Activated B cell treated with CpG ODN at 0.5 μM for 24 hours (primary cell): ENCODE results near the gene COL1A2. TPM values are rescaled to one million over a fixed set of nuclear protein-coding genes. Genes with fewer than 3 reads are reported as not detected.

Experiments
- ATAC-seq: fragments of 200-7000 bp; cut with Tn5 transposase; one replicate; pipeline ENCODE4 v1.10.0; 2021; ENCODE audit warnings: low read depth, mild to moderate bottlenecking, moderate library complexity
- CTCF ChIA-PET: fragments of 350-600 bp; sonication (Branson Sonifier 250); formaldehyde crosslinking; loops from one replicate; lab custom pipeline; 2021; ENCODE audit warnings: antibody characterized with exemption; lab: Charles Lee
- POLR2A ChIA-PET: fragments of 350-600 bp; sonication (Branson Sonifier 250); formaldehyde crosslinking; loops from one replicate; lab custom pipeline; 2021; ENCODE audit warnings: antibody characterized with exemption; lab: Charles Lee
- DNase-seq: peaks from one replicate; pipeline ENCODE4 v3.0.0; 2022
- H3K27ac Mint-ChIP-seq: one replicate; pipeline ENCODE4 v1.8.0; 2020; ENCODE audit warnings: mixed read lengths
- H3K27me3 Mint-ChIP-seq: one replicate; pipeline ENCODE4 v1.8.0; 2021; ENCODE audit warnings: mixed read lengths
- H3K36me3 Mint-ChIP-seq: one replicate; pipeline ENCODE4 v1.8.0; 2021; ENCODE audit warnings: low read depth, mixed read lengths
- H3K4me1 Mint-ChIP-seq: one replicate; pipeline ENCODE4 v1.8.0; 2021; ENCODE audit warnings: mixed read lengths
- H3K4me3 Mint-ChIP-seq: one replicate; pipeline ENCODE4 v1.8.0; 2020; ENCODE audit warnings: mild to moderate bottlenecking, mixed read lengths
- H3K9me3 Mint-ChIP-seq: one replicate; pipeline ENCODE4 v1.8.0; 2020; ENCODE audit warnings: mixed read lengths
- intact Hi-C: fragments of 100-400 bp; cut with micrococcal nuclease; formaldehyde crosslinking; loops from one replicate; pipeline ENCODE4 v1.15.1; 2024
- total RNA-seq: library from RNA; stranded (reverse); gene quantifications from 2 replicates; pipeline ENCODE4 v1.2.3, GENCODE V29; 2022
- TF ChIP-seq, protein P1 (sequence below): fragments of 200-600 bp; IDR thresholded peaks from one replicate; pipeline ENCODE4 v1.8.0; 2022; ENCODE audit warnings: antibody characterized with exemption, mild to moderate bottlenecking

The COL1A2 gene
- total RNA-seq, 1 donor from 2014 or later, result not detected

DNA sequence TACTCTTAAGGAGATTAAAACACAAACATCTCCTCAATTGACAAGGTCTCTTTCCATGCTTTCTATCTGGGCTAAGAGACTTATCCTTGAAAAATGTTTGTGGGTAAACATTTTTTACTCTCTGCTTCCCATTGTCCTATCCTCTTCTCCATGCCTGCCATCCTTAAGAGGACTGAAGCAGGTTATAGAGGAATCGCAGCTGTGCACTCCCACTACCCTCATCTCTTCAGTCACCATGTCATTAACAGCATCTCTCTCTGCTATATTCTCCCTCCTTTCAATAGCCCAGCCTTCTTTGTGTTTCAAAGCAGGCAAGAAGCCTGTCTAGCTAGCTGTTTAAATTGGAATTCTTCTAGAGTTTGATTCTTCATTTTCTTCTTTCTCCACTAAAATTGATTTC is 22.6 kb downstream of the COL1A2 start:
- H3K4me3 Mint-ChIP-seq, result no peak overlapping the region
- DNase-seq (no peak), ATAC-seq (no peak)
- CTCF ChIA-PET, result no interaction called here
- no peaks in the 10 kb centered on the region for H3K36me3 Mint-ChIP-seq
- H3K4me1 Mint-ChIP-seq, result no peaks in the 10 kb centered on the region
- peaks cover 6% of the 10 kb centered on the region for H3K27me3 Mint-ChIP-seq
- H3K27ac Mint-ChIP-seq, result no peak overlapping the region
- H3K9me3 Mint-ChIP-seq, result no peaks in the 10 kb centered on the region
- POLR2A ChIA-PET, result no interaction called here
- TF ChIP-seq, protein P1, sequence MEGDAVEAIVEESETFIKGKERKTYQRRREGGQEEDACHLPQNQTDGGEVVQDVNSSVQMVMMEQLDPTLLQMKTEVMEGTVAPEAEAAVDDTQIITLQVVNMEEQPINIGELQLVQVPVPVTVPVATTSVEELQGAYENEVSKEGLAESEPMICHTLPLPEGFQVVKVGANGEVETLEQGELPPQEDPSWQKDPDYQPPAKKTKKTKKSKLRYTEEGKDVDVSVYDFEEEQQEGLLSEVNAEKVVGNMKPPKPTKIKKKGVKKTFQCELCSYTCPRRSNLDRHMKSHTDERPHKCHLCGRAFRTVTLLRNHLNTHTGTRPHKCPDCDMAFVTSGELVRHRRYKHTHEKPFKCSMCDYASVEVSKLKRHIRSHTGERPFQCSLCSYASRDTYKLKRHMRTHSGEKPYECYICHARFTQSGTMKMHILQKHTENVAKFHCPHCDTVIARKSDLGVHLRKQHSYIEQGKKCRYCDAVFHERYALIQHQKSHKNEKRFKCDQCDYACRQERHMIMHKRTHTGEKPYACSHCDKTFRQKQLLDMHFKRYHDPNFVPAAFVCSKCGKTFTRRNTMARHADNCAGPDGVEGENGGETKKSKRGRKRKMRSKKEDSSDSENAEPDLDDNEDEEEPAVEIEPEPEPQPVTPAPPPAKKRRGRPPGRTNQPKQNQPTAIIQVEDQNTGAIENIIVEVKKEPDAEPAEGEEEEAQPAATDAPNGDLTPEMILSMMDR, result no peak
- intact Hi-C loops, result no loop called here

DNA sequence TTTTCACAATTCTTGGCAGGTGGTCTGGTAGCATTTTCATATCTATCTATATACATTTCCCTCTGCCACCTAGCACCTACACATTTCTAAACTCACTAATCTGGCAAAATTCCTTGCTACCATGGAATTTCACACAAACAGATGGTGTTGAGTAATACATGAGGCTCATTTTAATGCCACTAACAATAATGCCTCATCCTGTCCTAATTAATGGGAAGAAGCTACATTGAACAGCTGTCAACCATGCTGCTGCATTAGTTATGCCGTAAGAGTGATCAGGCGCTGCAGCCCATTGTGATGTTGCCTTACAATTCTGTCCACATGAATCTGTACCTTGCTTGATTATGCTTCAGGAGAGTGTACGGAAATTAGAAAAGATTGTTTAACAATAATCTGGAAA is 23.2 kb downstream of the COL1A2 start:
- POLR2A ChIA-PET, result no interaction called here
- Mint-ChIP-seq H3K27me3 (peaks cover 6% of the 10 kb centered on the region), H3K27ac (no peak overlapping the region), H3K4me3 (no peak overlapping the region), H3K4me1 (no peaks in the 10 kb centered on the region), H3K36me3 (no peaks in the 10 kb centered on the region), H3K9me3 (no peaks in the 10 kb centered on the region)
- TF ChIP-seq, protein P1, result no peak
- intact Hi-C loops, result no loop called here
- DNase-seq, result no peak
- ATAC-seq, result no peak
- CTCF ChIA-PET, result no interaction called here

DNA sequence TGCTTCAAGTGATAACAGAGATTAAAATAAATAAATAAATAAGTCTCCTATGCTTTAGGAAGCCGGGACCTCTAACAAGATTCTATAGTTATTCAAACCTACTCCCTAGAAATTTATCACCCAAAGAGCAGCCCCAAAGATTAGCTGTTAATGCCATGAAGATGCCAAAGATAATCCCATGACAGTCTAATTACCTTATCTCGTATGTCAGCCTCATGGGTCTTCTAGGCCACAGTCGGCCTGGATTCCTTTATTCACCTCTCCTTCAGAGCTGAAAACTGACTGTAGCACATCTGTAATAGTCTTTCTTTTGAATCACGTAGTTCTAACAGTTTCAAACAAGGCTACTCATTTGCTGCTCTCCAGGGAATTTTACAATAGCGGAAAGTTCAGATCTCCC is 24.2 kb downstream of the COL1A2 start:
- peaks cover 6% of the 10 kb centered on the region for H3K27me3 Mint-ChIP-seq
- H3K4me3 Mint-ChIP-seq, result no peak overlapping the region
- intact Hi-C loops, result no loop called here
- no peaks in the 10 kb centered on the region for H3K36me3 Mint-ChIP-seq
- H3K4me1 Mint-ChIP-seq, result no peaks in the 10 kb centered on the region
- ChIA-PET POLR2A (no interaction called here), CTCF (no interaction called here)
- ATAC-seq, result no peak
- DNase-seq, result no peak
- no peak overlapping the region for H3K27ac Mint-ChIP-seq
- TF ChIP-seq, protein P1, result no peak
- H3K9me3 Mint-ChIP-seq, result no peaks in the 10 kb centered on the region

DNA sequence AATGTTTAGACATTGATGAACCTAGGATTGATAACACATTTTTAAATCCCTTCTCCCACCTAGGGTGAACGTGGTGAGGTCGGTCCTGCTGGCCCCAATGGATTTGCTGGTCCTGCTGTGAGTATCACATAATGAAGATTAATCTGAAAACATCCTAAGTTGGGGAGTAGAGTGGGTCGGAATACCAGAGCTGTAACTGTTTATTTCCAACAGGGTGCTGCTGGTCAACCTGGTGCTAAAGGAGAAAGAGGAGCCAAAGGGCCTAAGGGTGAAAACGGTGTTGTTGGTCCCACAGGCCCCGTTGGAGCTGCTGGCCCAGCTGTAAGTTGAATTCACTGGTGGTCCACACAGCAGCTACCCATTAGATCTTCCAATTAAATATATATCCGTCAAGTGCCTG is 25.6 kb downstream of the COL1A2 start:
- Mint-ChIP-seq H3K4me3 (no peak overlapping the region), H3K27ac (no peak overlapping the region), H3K4me1 (no peaks in the 10 kb centered on the region), H3K27me3 (peaks cover 7% of the 10 kb centered on the region), H3K9me3 (no peaks in the 10 kb centered on the region), H3K36me3 (no peaks in the 10 kb centered on the region)
- TF ChIP-seq, protein P1, result no peak
- no peak for ATAC-seq
- ChIA-PET POLR2A (no interaction called here), CTCF (no interaction called here)
- no peak for DNase-seq
- intact Hi-C loops, result no loop called here

DNA sequence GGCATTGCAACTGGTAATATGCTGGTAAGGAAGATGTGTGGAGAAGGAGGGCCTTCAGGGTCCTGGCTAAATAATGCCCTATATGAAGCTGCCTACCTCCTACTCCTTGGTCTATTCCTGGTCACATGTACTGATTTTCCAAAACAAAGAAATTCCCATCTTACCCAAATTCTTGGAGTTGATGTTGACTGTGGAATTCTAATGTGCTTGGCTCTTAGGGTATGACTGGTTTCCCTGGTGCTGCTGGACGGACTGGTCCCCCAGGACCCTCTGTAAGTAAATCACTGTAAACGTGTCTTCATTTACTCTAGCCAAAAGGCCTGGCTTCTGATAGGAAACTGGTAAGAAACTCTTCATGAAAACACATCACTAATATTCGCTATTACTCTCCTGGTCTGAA is 27.0 kb downstream of the COL1A2 start:
- TF ChIP-seq, protein P1, result no peak
- Mint-ChIP-seq H3K9me3 (no peaks in the 10 kb centered on the region), H3K4me3 (no peak overlapping the region), H3K27me3 (peaks cover 7% of the 10 kb centered on the region), H3K27ac (no peak overlapping the region), H3K4me1 (no peaks in the 10 kb centered on the region), H3K36me3 (no peaks in the 10 kb centered on the region)
- ATAC-seq (no peak), DNase-seq (no peak)
- ChIA-PET POLR2A (no interaction called here), CTCF (no interaction called here)
- intact Hi-C loops, result no loop called here
